CD4-positive, alpha-beta T cell (primary cell): Measurements from ENCODE around the gene TBC1D22A. TPM values are rescaled to one million over a fixed set of nuclear protein-coding genes. Genes with fewer than 3 reads are reported as not detected.
A peak's percentile ranks its signal among the peaks of the same experiment; 100 is the strongest.

ENCODE experiments used
- ATAC-seq: fragments of 200-7000 bp; cut with Tn5 transposase; one replicate; pipeline ENCODE4 v1.10.0; 2022; ENCODE audit warnings: mild to moderate bottlenecking; ENCODE audit not compliant: poor library complexity
- CTCF ChIA-PET: fragments of 350-600 bp; sonication (Branson Sonifier 250); formaldehyde crosslinking; loops from one replicate; lab custom pipeline; 2021; ENCODE audit warnings: antibody characterized with exemption, inconsistent platforms; lab: Charles Lee
- POLR2A ChIA-PET: fragments of 350-600 bp; sonication (Branson Sonifier 250); formaldehyde crosslinking; loops from one replicate; lab custom pipeline; 2021; ENCODE audit warnings: antibody characterized with exemption, inconsistent platforms; lab: Charles Lee
- DNase-seq, 14 experiments: peaks; one replicate each; pipeline ENCODE4 v3.0.0-alpha.2; 2013 to 2020; ENCODE audit warnings: mixed read lengths in 2 of 14
- H3K27ac ChIP-seq, 2 donors: one replicate each; pipeline versions ENCODE4 v1.5.1 to v1.7.0; 2013; ENCODE audit warnings: low read length in 2 of 2, low read depth in 1 of 2, mild to moderate bottlenecking in 1 of 2
- H3K27me3 ChIP-seq, 2 experiments: 1 replicate in 1 of 2; 2 replicates in 1 of 2; pipeline versions ENCODE4 v1.6.1 to v1.7.0; 2013; ENCODE audit warnings: low read length in 2 of 2, control low read depth in 1 of 2, mild to moderate bottlenecking in 1 of 2, moderate library complexity in 1 of 2; ENCODE audit not compliant: insufficient read depth in 2 of 2, control insufficient read depth in 1 of 2
- H3K36me3 ChIP-seq: one replicate; pipeline ENCODE4 v1.6.1; 2013; ENCODE audit warnings: low read length, control low read depth; ENCODE audit not compliant: insufficient read depth
- H3K4me1 ChIP-seq: one replicate; pipeline ENCODE4 v1.6.1; 2013; ENCODE audit warnings: low read length, control low read depth; ENCODE audit not compliant: insufficient read depth
- H3K4me3 ChIP-seq: one replicate; pipeline ENCODE4 v1.5.1; 2013; ENCODE audit warnings: mild to moderate bottlenecking, low read length, moderate library complexity
- H3K9me3 ChIP-seq, 2 experiments: 1 replicate in 1 of 2; 2 replicates in 1 of 2; pipeline versions ENCODE4 v1.6.1 to v1.7.0; 2013; ENCODE audit warnings: low read length in 2 of 2, mild to moderate bottlenecking in 2 of 2, control low read depth in 1 of 2, moderate library complexity in 1 of 2; ENCODE audit not compliant: control insufficient read depth in 1 of 2, insufficient read depth in 1 of 2
- H3K27ac Mint-ChIP-seq: one replicate; pipeline ENCODE4 v1.8.0; 2020; ENCODE audit warnings: mixed read lengths
- H3K27me3 Mint-ChIP-seq: one replicate; pipeline ENCODE4 v1.8.0; 2021; ENCODE audit warnings: mixed read lengths
- H3K36me3 Mint-ChIP-seq: one replicate; pipeline ENCODE4 v1.8.0; 2021; ENCODE audit warnings: low read depth, mixed read lengths
- H3K4me1 Mint-ChIP-seq: one replicate; pipeline ENCODE4 v1.8.0; 2021; ENCODE audit warnings: low read depth, mixed read lengths
- H3K4me3 Mint-ChIP-seq: one replicate; pipeline ENCODE4 v1.8.0; 2020; ENCODE audit warnings: mild to moderate bottlenecking, mixed read lengths
- H3K9me3 Mint-ChIP-seq: one replicate; pipeline ENCODE4 v1.8.0; 2020; ENCODE audit warnings: mixed read lengths
- intact Hi-C, 2 experiments: fragments of 100-400 bp; cut with DNase I in 1 of 2; cut with micrococcal nuclease in 1 of 2; formaldehyde crosslinking; loops; one replicate each; pipeline versions ENCODE4 v1.15.1 to v1.9.0; 2023 to 2025; cut with DNase I, micrococcal nuclease
- total RNA-seq, 174 experiments: library from RNA in 2 of 174; stranded (reverse) in 2 of 174; gene quantifications; one replicate each; pipeline ENCODE4 v1.2.3 and lab custom pipeline; 2021 to 2026
- TF ChIP-seq, protein P1 (sequence below): fragments of 200-600 bp; IDR thresholded peaks from one replicate; pipeline ENCODE4 v1.8.0; 2022; ENCODE audit warnings: antibody characterized with exemption, mild to moderate bottlenecking

TBC1D22A gene
- total RNA-seq, 2 experiments from 2014 or later: 27.1 to 31.7 TPM

DNA sequence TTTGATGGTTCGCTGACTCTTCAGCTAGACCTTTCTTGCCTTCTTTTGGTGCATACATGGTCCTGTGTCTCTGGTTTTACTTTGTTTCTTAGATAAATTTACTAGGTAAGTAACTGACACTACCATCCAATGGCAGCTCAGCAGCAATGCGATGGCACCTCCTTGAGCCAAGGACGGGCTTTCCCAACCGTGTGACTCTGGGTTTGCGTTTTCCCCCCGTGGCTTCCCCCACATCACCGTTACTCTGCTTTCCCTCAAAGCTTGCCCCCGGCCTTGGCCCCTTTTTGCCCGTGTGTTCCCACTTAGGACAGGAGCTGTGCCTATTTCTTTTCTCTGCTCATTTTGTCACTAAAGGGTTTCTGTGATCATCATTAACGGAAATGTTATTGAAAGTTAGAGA is 41.5 kb downstream of the TBC1D22A start:
- H3K36me3 Mint-ChIP-seq: peaks cover 64% of the 10 kb centered on the region
- Histone ChIP-seq H3K4me1 (peaks cover 25% of the 10 kb centered on the region), H3K36me3 (peaks cover 62% of the 10 kb centered on the region), H3K27ac (no peak overlapping the region), H3K4me3 (no peak overlapping the region), H3K9me3 (no peaks in the 10 kb centered on the region), H3K27me3 (no peaks in the 10 kb centered on the region)
- H3K9me3 Mint-ChIP-seq: no peaks in the 10 kb centered on the region
- no peaks in the 10 kb centered on the region for H3K27me3 Mint-ChIP-seq
- intact Hi-C loops: loop anchor here (1.0 to 5.0 kb wide), 6 partner anchors 41 to 241 kb away; partner anchors contain the start of gene TBC1D22A (in 1 of the 2)
- H3K27ac Mint-ChIP-seq: no peak overlapping the region
- DNase-seq (peak in 1 of 14 experiments; percentile 8), ATAC-seq (no peak)
- ChIA-PET CTCF (interaction anchor here (0.7 to 4.3 kb wide), 17 partner anchors 9 to 241 kb away, joined by 3 to 130 read pairs (median 6); partner anchors contain the start of genes CERK and TBC1D22A), POLR2A (interaction anchor here (0.8 to 4.2 kb wide), 3 partner anchors 30 to 65 kb away, joined by 3 to 32 read pairs (median 28); partner anchors contain the start of gene TBC1D22A)
- H3K4me1 Mint-ChIP-seq: peaks cover 62% of the 10 kb centered on the region
- no peak overlapping the region for H3K4me3 Mint-ChIP-seq
- TF ChIP-seq, protein P1, sequence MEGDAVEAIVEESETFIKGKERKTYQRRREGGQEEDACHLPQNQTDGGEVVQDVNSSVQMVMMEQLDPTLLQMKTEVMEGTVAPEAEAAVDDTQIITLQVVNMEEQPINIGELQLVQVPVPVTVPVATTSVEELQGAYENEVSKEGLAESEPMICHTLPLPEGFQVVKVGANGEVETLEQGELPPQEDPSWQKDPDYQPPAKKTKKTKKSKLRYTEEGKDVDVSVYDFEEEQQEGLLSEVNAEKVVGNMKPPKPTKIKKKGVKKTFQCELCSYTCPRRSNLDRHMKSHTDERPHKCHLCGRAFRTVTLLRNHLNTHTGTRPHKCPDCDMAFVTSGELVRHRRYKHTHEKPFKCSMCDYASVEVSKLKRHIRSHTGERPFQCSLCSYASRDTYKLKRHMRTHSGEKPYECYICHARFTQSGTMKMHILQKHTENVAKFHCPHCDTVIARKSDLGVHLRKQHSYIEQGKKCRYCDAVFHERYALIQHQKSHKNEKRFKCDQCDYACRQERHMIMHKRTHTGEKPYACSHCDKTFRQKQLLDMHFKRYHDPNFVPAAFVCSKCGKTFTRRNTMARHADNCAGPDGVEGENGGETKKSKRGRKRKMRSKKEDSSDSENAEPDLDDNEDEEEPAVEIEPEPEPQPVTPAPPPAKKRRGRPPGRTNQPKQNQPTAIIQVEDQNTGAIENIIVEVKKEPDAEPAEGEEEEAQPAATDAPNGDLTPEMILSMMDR: no peak

DNA sequence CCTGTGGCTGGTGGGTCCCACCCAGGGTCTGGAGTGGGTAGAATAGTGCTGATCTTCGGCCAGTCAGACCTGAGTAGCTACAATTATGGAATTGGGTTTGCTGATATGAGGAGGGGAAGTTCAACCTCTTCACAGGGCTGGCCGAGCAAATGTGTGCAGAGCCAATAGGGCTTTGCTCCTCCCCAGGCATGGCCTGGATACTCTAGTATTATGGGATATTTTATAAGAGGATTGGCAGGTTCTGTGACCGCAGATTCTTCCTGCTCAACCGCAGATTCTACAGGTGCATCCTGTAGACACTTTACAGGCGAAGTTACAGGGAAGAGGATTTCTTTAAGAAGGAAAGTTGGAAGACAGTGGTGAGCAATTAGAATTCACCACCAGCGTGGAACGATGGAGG is 44.3 kb downstream of the TBC1D22A start:
- Histone ChIP-seq H3K27ac (no peak overlapping the region), H3K4me3 (no peak overlapping the region), H3K27me3 (no peaks in the 10 kb centered on the region), H3K4me1 (peaks cover 25% of the 10 kb centered on the region), H3K36me3 (peaks cover 41% of the 10 kb centered on the region), H3K9me3 (no peaks in the 10 kb centered on the region)
- Mint-ChIP-seq H3K4me1 (peaks cover 50% of the 10 kb centered on the region), H3K4me3 (no peak overlapping the region), H3K36me3 (peaks cover 49% of the 10 kb centered on the region), H3K9me3 (no peaks in the 10 kb centered on the region), H3K27me3 (no peaks in the 10 kb centered on the region), H3K27ac (peak overlapping the region; percentile 3)
- TF ChIP-seq, protein P1: no peak
- CTCF ChIA-PET: interaction anchor here (0.9 to 1.2 kb wide), 2 partner anchors 58 to 68 kb away, joined by 3 read pairs; no protein-coding TSS in a partner anchor
- ATAC-seq: no peak
- POLR2A ChIA-PET: no interaction called here
- intact Hi-C loops: no loop called here
- DNase-seq: peak in 1 of 14 experiments; percentile 6

DNA sequence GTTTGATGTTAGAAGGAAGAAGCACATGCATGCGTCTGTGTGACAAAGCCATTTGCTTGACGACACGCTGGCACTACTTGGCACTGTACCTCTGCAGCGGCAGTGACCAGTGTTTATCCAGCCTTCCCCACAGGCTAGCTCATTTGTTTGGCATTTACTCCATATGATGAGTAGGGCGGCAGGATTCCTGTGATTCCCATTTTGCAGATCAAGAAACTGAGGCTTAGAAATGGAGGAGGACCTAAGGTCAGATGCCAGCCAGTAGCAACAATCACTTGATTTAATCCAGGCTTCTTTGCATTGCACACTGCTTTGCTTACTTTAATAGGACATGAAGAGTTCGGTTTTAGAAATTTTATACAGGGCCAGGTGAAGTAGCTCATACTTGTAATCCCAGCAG is 45.0 kb downstream of the TBC1D22A start:
- no peaks in the 10 kb centered on the region for H3K27me3 ChIP-seq
- no peaks in the 10 kb centered on the region for H3K9me3 ChIP-seq
- ATAC-seq: no peak
- H3K4me3 ChIP-seq: no peak overlapping the region
- POLR2A ChIA-PET: no interaction called here
- Mint-ChIP-seq H3K4me1 (peaks cover 43% of the 10 kb centered on the region), H3K9me3 (no peaks in the 10 kb centered on the region), H3K36me3 (peaks cover 49% of the 10 kb centered on the region), H3K4me3 (no peak overlapping the region), H3K27ac (peak overlapping the region; percentile 3), H3K27me3 (no peaks in the 10 kb centered on the region)
- peaks cover 42% of the 10 kb centered on the region for H3K36me3 ChIP-seq
- intact Hi-C loops: no loop called here
- CTCF ChIA-PET: interaction anchor here (1.2 kb wide), 1 partner anchor 49 kb away, joined by 3 read pairs; no protein-coding TSS in a partner anchor
- no peak for DNase-seq
- TF ChIP-seq, protein P1: no peak
- peaks cover 25% of the 10 kb centered on the region for H3K4me1 ChIP-seq
- H3K27ac ChIP-seq: no peak overlapping the region
